Activated effector memory CD4-positive, alpha-beta T cell treated with Interleukin-2 at 50 U/mL for 16 hours (primary cell): ENCODE results near the gene MCTP2.
"Not testable (repeated sequence)": the region's sequence is repeated elsewhere in the genome, so short reads cannot be mapped to it uniquely, and the experiment has no call there.

ENCODE experiments used
- DNase-seq: peaks from one replicate; pipeline ENCODE4 v3.0.0-alpha.2; 2020

MCTP2 gene

DNA sequence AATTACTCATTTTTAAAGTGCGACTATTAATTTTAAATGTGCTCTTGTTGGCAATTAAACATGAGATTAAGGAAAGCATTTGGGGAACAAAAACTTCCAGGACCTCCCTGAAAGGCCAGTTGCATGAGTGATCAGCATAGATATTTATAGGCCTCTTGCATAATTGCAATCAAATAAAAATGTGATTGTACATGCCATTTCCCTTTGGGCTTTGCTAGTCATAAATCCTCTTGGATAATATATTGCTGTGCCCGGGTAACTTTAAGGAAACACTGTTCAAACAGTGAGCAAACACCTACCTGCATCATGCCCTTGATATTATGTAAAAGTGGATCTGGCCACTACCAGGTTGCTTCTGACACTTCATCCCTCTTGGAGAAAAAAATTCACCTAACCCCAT is 239.1 kb downstream of the MCTP2 start:
- DNase-seq, result no peak

DNA sequence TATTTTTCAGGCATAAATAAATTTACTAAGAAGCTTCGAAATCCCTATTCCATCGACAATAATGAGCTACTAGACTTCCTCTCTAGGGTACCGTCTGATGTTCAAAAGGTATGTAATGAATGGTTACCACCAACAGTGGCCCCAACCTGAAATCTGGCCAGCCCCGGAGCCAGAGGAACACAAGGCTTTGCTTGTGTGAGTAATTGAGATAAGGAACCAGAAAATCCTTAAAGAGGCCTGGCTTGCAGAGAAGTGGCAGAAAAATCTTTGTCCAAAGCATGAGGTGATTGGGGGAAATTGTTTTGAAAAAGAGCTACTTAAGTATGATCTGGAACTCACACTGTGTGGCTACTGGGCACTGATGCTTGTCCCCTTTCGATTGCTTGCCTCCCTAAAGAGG is 245.3 kb downstream of the MCTP2 start:
- DNase-seq, result no peak

- no peak for DNase-seq
These were observed 246.7 kb downstream of the MCTP2 start for GRCh38 chr15:94477913-94478553.

DNA sequence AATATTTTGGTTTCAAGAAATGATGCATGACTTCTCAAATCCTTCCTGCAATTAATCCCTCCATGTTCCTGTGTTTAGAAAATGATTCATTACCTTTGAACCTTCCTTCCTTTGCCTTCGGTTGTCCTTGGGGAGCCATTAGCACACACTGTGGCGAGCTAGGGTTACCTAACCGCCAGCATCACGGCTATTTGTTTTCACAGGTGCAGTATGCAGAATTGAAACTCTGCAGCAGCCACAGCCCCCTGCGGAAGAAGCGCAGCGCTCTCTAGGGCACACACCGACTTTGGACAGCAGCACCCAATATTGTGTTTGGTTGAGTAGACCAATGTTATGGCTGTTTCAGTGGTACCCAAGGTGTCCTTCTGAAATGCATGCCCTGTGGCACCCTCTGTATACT is 247.4 kb downstream of the MCTP2 start:
- DNase-seq, result no peak

DNA sequence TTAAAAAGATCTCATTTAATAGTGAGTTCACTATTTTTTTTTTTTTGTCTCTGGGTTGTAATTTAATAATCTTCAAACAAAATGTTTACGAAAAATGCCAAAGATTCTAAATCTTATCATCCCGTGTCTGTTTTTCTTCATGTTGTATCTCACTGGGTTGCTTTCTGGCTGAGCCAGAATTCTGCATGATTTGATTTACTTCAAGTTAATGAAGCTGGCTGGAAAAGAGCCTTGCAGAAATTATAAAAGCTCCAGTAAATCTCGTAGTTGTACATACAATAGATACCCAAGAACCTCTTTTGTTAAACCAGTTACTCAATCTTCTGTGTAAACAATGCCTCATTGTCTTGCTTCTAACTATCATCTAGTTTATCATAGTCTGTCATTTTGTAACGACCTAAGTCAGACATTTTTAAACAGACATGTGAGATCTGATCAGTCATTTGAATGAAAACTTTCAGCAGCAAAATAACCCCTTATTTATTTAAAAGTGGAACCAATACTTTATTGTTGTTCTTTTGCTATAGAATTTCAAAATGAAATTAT is 249.0 kb downstream of the MCTP2 start:
- no peak for DNase-seq

GRCh38 chr15:94485148-94485719 is 253.9 kb downstream of the MCTP2 start:
- no peak for DNase-seq

DNA sequence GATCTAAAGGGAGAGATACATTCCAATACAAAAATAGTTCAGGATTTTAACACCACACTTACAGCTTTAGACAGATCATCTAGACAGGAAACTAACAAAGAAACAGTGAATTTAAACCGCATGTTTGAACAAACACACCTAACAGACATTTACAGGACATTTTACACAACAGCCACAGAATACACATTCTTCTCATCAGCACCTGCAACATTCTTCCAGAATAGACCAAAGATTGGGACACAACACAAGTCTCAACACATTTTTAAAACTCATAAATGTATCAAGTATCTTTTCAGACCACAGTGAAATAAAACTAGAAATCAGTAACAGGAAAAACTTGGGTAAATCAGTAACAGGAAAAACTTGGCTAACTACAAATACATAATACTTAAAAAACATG is 256.3 kb downstream of the MCTP2 start:
- DNase-seq, result no peak

- no peak for DNase-seq
These were observed 261.8 kb downstream of the MCTP2 start for GRCh38 chr15:94493176-94493575.

DNA sequence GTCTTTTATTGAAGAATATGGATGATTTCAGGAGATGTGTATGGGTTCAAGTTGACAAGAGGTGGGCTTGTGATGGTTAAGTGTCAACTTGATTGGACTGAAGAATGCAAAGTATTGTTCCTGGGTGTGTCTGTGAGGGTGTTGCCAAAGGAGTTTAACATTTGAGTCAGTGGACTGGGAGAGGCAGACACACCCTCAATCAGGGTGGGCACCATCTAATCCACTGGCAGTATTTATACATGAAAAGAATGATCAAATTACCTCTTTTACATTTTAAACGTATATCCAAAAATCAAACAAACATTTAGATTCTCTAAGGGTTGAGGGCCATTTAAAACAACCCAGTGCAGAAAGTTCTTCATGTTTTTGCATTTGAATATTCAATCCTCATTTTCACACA is 262.2 kb downstream of the MCTP2 start:
- not testable (repeated sequence) for DNase-seq

DNA sequence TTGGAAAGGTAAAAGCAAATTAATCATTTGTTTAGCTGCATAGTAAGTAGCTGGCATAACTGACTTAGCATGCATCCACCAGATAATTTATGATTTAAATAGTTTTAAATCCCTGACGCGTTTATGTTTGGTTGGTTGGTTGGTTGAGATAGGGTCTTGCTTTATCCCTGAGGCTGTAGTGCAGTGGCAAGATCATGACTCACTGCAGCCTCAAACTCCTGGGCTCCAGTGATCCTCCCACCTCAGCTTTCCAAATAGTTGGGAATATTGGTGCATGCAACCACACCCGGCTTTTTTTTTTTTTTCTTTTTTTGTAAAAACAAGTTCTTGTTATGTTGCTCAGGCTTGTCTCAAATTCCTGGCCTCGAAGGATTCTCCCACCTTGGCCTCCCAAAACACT is 263.4 kb downstream of the MCTP2 start:
- DNase-seq, result no peak

GRCh38 chr15:94503293-94503692 is 271.9 kb downstream of the MCTP2 start:
- DNase-seq, result no peak

DNA sequence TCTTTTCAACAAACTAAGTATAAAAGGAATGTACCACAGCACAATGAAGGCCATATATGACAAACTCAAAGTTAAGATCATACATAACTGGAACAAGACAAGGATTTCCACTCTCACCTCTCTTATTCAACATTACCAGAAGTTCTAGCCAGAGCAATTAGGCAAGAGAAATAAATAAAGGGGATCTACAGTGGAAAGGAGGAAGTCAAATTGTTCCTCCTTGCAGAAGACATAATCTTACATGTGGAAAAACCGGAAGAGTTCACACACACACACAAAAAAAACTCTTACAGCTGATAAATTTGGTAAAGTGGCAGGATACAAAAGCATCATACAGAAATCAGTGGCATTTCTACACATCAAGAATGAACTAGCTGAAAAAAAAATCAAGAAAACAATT is 277.9 kb downstream of the MCTP2 start:
- no peak for DNase-seq

DNA sequence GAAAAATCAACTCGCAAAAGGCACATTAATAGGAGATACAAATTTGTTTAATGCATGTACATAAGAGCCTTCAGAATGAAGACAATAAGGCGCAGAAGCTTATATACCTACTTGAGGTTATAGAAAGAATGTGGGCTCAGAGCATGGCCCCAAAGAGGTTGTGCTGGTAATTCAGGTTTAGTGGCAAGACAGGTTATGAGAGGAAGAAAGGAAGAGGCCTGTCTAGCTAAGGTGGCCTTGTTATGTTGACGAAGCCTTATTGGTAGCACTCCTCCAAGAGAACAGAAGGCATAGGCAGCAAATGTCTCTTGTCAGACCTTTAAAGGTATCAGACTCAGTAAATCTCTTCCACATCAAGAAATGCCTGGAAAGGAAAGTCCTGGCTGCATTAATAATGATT is 290.8 kb downstream of the MCTP2 start:
- DNase-seq, result no peak

GRCh38 chr15:94523873-94524272 is 292.5 kb downstream of the MCTP2 start:
- DNase-seq, result no peak

GRCh38 chr15:94524565-94524964 is 293.2 kb downstream of the MCTP2 start:
- no peak for DNase-seq

DNA sequence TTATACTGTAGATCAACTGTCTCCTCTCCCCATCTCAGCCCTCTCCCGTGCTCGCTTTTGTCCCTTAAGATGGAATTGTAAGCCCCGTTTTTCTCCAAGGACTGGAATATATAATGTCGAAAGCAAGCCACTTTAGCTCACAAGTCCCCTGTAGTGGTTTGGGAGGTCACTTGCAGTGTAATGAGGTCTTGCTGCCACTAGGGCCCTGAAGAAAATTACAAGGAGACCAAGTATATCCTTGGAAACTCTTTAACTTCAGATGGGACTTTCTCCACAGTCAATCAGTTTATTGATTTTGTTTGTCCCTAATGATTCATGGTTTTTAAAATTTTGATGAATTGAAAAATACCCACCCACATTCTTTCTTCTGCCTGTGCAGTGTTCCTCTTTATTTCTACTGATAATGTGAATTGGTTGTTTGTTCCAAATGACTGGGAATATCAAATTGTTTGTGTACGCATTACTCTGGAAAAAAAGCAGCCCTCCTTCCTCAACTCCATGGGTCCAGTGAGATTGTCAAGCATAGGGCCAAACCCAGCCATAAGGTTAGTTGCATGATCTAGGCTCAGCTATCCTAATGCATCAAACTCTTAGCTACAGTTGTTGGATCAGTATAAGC is 294.8 kb downstream of the MCTP2 start:
- no peak for DNase-seq

GRCh38 chr15:94532226-94532625 is 300.9 kb downstream of the MCTP2 start:
- no peak for DNase-seq
